Smooth muscle cell of the brain vasculature (primary cell): ENCODE measurements around the gene PLAGL2.
"Not testable (repeated sequence)": the region's sequence is repeated elsewhere in the genome, so short reads cannot be mapped to it uniquely, and the experiment has no call there.

Source experiments
- DNase-seq: peaks from one replicate; pipeline ENCODE4 v3.0.0-alpha.2; 2012; ENCODE audit warnings: low read depth, low spot score

The PLAGL2 gene

GRCh38 chr20:32205110-32205842 lies 2.3 kb downstream of the PLAGL2 start:
- DNase-seq = no peak

GRCh38 chr20:32204205-32205109 lies 3.1 kb downstream of the PLAGL2 start:
- no peak for DNase-seq

GRCh38 chr20:32203356-32204204 lies 4.0 kb downstream of the PLAGL2 start:
- no peak for DNase-seq

- DNase-seq = no peak
These were observed 5.6 kb downstream of the PLAGL2 start for GRCh38 chr20:32201977-32202363.

GRCh38 chr20:32201296-32201976 lies 6.1 kb downstream of the PLAGL2 start:
- DNase-seq = no peak

GRCh38 chr20:32199006-32199405 lies 8.5 kb downstream of the PLAGL2 start:
- DNase-seq = no peak

GRCh38 chr20:32197136-32197535 lies 10.4 kb downstream of the PLAGL2 start:
- not testable (repeated sequence) for DNase-seq

GRCh38 chr20:32196613-32197012 lies 10.9 kb downstream of the PLAGL2 start:
- DNase-seq = not testable (repeated sequence)

GRCh38 chr20:32195581-32195980 lies 12.0 kb downstream of the PLAGL2 start:
- no peak for DNase-seq

GRCh38 chr20:32193996-32194395 lies 13.5 kb downstream of the PLAGL2 start:
- DNase-seq = no peak

GRCh38 chr20:32193336-32193735 lies 14.2 kb downstream of the PLAGL2 start:
- DNase-seq = not testable (repeated sequence)

GRCh38 chr20:32192698-32193097 lies 14.8 kb downstream of the PLAGL2 start:
- DNase-seq = no peak

- no peak for DNase-seq
These were observed 15.7 kb downstream of the PLAGL2 start for GRCh38 chr20:32191873-32192272.

- no peak for DNase-seq
These were observed 16.1 kb downstream of the PLAGL2 start for GRCh38 chr20:32191422-32191821.

- no peak for DNase-seq
These were observed 16.7 kb downstream of the PLAGL2 start for GRCh38 chr20:32190616-32191415.

GRCh38 chr20:32189691-32190615 lies 17.6 kb downstream of the PLAGL2 start:
- DNase-seq = no peak

- DNase-seq = no peak
These were observed 18.5 kb downstream of the PLAGL2 start for GRCh38 chr20:32189123-32189410.

- DNase-seq = no peak
These were observed 19.0 kb downstream of the PLAGL2 start for GRCh38 chr20:32188376-32189122.

- no peak for DNase-seq
These were observed 21.0 kb downstream of the PLAGL2 start for GRCh38 chr20:32186506-32186905.
